ENCODE measurements around the gene PNKP. TPM values are rescaled to one million over a fixed set of nuclear protein-coding genes. Genes with fewer than 3 reads are reported as not detected.

PNKP gene
- total RNA-seq, 1 donor from 2014 or later = 83.2 TPM

DNA sequence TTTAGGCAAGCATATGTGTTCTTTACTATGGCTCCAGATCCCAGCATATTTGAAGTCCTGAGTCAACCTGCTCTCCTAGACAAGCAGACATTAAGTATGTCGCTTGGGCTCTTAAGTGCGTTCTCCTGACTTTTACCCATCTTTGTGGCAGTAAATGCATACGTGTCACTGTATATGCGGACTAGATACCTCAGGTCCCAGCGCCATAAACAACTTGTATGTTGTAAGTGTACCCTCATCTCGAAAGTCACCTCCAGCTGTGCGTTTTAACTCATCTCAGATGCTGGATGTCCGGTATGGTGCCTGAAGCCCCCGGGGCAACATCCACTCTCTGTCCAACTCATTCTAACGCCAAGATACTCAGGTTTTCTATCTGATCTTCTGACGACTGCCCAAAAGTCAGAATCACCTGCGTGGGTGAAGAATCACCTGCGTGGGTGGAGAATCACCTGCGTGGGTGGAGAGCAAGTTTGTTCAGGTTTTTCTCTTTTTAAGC lies 14.7 kb downstream of the PNKP start:
- Histone ChIP-seq H3K4me1 (peaks cover 27% of the 10 kb centered on the region), H3K9me3 (peaks cover 4% of the 10 kb centered on the region), H3K4me3 (peak overlapping the region; percentile 96), H3K36me3 (peaks cover 22% of the 10 kb centered on the region), H3K27me3 (no peaks in the 10 kb centered on the region), H3K27ac (no peak overlapping the region)
- no peak for ATAC-seq
- TF ChIP-seq, protein P1, sequence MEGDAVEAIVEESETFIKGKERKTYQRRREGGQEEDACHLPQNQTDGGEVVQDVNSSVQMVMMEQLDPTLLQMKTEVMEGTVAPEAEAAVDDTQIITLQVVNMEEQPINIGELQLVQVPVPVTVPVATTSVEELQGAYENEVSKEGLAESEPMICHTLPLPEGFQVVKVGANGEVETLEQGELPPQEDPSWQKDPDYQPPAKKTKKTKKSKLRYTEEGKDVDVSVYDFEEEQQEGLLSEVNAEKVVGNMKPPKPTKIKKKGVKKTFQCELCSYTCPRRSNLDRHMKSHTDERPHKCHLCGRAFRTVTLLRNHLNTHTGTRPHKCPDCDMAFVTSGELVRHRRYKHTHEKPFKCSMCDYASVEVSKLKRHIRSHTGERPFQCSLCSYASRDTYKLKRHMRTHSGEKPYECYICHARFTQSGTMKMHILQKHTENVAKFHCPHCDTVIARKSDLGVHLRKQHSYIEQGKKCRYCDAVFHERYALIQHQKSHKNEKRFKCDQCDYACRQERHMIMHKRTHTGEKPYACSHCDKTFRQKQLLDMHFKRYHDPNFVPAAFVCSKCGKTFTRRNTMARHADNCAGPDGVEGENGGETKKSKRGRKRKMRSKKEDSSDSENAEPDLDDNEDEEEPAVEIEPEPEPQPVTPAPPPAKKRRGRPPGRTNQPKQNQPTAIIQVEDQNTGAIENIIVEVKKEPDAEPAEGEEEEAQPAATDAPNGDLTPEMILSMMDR (IDR thresholded peaks at IDR 0.05) = no peak
- no peak for DNase-seq
- intact Hi-C loops (cut with DNase I) = no loop called here

DNA sequence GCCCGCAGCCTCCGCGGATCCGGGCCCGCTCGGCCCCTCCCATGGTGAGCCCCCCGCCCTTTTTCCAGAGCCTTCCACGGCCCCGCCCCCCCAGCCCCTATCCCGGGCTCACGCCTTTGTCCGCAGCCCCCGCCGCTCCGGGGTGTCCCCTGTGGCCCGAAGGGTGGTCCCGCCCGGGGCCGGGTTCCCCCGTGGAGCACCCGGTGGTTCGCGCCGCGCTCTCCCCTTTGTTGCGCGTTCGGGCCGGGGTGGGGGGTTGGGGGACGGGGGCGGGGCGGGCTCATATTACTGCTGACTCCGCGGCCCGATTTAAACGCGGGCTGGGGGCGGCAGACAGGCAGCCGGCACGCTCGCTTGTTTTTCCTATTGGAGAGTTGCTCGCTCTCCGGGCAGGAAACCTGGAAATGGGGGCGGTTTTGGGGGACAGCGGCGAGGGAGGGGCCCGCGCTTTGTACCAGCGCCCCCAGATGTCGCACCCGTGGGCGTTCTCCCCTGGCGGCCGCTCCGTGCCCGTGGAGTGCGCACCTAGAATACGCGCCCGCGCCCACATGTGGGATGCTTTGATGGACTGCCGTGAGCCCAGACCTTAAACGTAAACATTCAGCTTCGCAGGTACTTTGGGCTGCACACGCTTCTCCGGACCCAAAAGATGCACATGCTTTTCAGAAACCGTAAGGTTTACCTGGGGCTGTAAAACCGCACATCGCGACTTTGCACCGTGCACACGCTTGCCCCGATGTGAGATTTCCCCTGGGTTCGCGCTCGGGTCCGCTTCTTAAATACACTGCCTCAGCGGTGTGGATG lies 15.7 kb downstream of the PNKP start:
- Histone ChIP-seq H3K36me3 (peaks cover 12% of the 10 kb centered on the region), H3K9me3 (peaks cover 4% of the 10 kb centered on the region), H3K27ac (peak overlapping the region; percentile 99), H3K4me3 (peak overlapping the region; percentile 96), H3K27me3 (no peaks in the 10 kb centered on the region), H3K4me1 (peaks cover 27% of the 10 kb centered on the region)
- intact Hi-C loops (cut with DNase I) = no loop called here
- no peak for DNase-seq
- ATAC-seq = no peak
- TF ChIP-seq, protein P1 (IDR thresholded peaks at IDR 0.05) = no peak

DNA sequence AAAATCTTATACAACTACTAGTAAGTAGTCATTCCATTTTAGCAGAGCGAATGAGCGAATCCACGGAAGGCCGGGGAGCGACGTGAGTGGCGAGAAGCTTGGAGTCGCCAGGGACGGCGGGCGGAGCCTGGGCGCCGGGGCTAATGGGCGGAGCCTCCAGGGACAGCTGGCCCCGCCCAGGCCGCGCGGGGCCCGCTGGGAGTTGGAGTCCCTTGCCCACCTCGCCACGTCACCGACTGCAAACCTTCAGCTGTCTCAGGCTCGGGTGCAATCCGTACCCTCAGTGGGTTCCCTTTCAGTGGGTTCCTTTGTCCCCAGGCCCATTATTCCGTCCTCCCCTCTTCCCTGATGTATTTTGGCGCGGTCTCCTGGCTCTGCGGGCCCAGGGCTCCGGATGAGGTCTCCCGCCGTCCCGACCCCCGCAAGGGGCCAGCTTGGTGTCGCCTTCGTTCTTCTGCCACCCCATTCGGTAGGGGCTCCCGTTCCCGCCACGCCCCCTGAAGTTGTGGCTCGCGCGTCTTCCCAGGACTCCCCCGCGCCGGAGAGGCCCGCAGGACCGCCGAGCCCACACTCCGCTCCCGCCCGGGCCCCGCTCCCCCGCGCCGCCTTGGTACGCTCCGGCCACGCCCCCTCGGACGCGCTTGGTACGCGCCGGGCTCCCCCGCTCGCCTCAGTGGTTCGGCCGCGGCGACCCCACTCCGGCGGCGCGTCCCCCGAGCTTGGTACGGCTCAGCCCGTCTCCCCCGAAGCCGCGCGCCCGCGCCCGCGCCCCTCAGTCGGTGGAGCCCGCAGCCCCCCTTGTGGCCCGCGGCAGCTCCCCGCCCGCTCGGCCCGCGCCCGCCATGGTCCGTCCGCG lies 16.7 kb downstream of the PNKP start, which contains the start of gene PTOV1:
PTOV1 (plus strand) TSS at position 673 of the 856 bp plus-strand sequence.
- Histone ChIP-seq H3K27ac (peak within 1 kb of the TSS; percentile 99), H3K9me3 (peaks cover 4% of the 10 kb centered on the region), H3K4me1 (peaks cover 27% of the 10 kb centered on the region), H3K36me3 (peaks cover 12% of the 10 kb centered on the region), H3K27me3 (no peaks in the 10 kb centered on the region), H3K4me3 (peak within 1 kb of the TSS; percentile 96)
- peak; percentile 95 for DNase-seq
- peak; percentile 95 for ATAC-seq
- TF ChIP-seq, protein P1 (IDR thresholded peaks at IDR 0.05) = no peak
- intact Hi-C loops (cut with DNase I) = no loop called here

DNA sequence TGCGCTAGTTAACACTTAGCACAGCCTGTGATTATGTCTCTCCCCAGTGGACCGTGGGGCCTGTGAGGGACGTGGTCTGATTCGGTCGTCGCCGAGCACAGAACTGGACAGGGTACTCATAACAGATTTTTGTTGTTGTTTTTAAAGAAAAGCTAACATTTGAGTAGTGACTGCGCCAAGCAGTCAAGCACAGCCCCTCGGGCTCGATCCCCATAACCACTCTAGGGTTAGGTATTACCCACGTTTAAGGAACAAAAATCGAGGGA lies 17.2 kb downstream of the PNKP start:
- peak overlapping the region; percentile 96 for H3K4me3 ChIP-seq
- TF ChIP-seq, protein P1 (IDR thresholded peaks at IDR 0.05) = no peak
- intact Hi-C loops (cut with DNase I) = no loop called here
- H3K27ac ChIP-seq = peak overlapping the region; percentile 99
- ATAC-seq (no peak), DNase-seq (no peak)
- peaks cover 27% of the 10 kb centered on the region for H3K4me1 ChIP-seq
- no peaks in the 10 kb centered on the region for H3K27me3 ChIP-seq
- peaks cover 9% of the 10 kb centered on the region for H3K36me3 ChIP-seq
- H3K9me3 ChIP-seq = peaks cover 4% of the 10 kb centered on the region

DNA sequence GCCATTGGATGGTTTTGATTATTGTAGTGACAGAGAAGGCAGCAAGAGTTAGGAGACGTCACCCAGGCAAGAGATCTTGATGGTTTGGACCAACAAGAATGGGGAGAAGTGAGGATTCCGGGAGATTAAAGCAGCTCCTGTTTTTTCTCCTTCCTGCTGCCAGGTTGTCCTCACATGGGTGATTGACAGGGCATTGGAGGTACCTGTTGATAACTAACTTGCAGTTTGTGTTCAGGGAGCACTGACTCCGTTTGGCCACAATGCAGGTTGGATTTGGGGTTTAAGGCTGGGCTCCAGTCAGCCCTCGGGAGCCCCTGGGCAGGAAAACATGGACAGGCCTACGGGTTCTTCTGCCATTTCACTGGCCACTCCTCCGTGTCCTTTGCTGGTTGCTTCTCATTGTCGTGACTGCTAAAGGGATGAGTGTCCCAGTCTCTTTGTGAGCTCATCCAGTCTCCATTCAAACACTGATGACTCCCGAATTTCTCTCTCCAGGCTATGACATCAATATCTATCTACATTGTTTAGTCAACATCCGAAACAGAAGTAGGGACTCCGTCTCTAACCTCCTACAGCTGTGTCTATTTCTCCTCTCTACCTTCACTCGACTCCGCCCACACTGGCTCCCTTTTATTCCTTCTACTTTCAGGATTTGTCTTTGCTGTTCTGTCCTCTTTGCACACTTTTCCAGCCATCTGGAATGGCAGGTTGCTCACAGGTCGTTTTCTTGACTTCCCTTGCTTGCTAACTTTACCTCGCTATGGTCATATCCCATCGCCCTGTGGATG lies 17.7 kb downstream of the PNKP start:
- intact Hi-C loops (cut with DNase I) = no loop called here
- Histone ChIP-seq H3K4me3 (peak overlapping the region; percentile 96), H3K9me3 (peaks cover 4% of the 10 kb centered on the region), H3K27me3 (no peaks in the 10 kb centered on the region), H3K36me3 (peaks cover 3% of the 10 kb centered on the region), H3K4me1 (peaks cover 27% of the 10 kb centered on the region), H3K27ac (peak overlapping the region; percentile 99)
- DNase-seq = no peak
- TF ChIP-seq, protein P1 (IDR thresholded peaks at IDR 0.05) = no peak
- ATAC-seq = no peak
